Measurements from ENCODE around the gene COL4A5.

DNA sequence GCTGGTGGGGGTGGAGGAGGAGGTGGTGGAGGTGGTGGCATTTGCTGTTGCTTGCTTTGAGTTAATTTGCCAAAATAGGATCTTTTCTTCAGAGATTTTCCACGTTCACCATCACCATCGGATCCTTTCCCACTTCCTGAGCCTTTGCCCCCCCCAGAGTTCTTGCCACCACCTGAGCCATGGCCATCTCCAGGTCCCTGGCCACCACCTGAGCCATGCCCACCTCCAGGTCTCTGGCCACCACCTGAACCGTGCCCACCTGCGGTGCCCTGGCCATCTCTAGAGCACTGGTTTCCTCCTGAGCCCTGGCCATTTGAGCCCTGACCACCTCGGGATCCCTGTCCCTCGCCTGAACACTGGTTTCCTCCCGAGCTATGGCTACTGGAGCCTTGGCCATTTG lies 294.8 kb downstream of the COL4A5 start:
- TF ChIP-seq EZH2 (IDR thresholded peaks at IDR 0.05) (no peak), EZH2phosphoT487 (IDR thresholded peaks at IDR 0.05; ENCODE audit: borderline replicate concordance) (no peak), TCF7L2 (IDR thresholded peaks at IDR 0.05; ENCODE audit: borderline replicate concordance, extremely low read depth, insufficient read depth, insufficient read length) (no peak), POLR2A (IDR thresholded peaks at IDR 0.05; ENCODE audit: borderline replicate concordance, extremely low read depth, insufficient read depth, insufficient read length) (no peak), SP1 (IDR thresholded peaks at IDR 0.05; ENCODE audit: low read depth) (no peak), YY1 (IDR thresholded peaks at IDR 0.05; ENCODE audit: extremely low read depth, insufficient replicate concordance, low read depth, low read length) (no peak)
- TF ChIP-seq, protein P1, sequence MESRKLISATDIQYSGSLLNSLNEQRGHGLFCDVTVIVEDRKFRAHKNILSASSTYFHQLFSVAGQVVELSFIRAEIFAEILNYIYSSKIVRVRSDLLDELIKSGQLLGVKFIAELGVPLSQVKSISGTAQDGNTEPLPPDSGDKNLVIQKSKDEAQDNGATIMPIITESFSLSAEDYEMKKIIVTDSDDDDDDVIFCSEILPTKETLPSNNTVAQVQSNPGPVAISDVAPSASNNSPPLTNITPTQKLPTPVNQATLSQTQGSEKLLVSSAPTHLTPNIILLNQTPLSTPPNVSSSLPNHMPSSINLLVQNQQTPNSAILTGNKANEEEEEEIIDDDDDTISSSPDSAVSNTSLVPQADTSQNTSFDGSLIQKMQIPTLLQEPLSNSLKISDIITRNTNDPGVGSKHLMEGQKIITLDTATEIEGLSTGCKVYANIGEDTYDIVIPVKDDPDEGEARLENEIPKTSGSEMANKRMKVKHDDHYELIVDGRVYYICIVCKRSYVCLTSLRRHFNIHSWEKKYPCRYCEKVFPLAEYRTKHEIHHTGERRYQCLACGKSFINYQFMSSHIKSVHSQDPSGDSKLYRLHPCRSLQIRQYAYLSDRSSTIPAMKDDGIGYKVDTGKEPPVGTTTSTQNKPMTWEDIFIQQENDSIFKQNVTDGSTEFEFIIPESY (IDR thresholded peaks at IDR 0.05; ENCODE audit: extremely low read depth, insufficient replicate concordance, low read length) = no peak
- TF ChIP-seq, protein P2, sequence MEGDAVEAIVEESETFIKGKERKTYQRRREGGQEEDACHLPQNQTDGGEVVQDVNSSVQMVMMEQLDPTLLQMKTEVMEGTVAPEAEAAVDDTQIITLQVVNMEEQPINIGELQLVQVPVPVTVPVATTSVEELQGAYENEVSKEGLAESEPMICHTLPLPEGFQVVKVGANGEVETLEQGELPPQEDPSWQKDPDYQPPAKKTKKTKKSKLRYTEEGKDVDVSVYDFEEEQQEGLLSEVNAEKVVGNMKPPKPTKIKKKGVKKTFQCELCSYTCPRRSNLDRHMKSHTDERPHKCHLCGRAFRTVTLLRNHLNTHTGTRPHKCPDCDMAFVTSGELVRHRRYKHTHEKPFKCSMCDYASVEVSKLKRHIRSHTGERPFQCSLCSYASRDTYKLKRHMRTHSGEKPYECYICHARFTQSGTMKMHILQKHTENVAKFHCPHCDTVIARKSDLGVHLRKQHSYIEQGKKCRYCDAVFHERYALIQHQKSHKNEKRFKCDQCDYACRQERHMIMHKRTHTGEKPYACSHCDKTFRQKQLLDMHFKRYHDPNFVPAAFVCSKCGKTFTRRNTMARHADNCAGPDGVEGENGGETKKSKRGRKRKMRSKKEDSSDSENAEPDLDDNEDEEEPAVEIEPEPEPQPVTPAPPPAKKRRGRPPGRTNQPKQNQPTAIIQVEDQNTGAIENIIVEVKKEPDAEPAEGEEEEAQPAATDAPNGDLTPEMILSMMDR (IDR thresholded peaks at IDR 0.05 in 2 of 3, conservative IDR thresholded peaks at IDR 0.05 in 1 of 3; ENCODE audit: borderline replicate concordance in 1 of 3, insufficient read depth in 1 of 3, low read depth in 2 of 3, low read length in 2 of 3) = no peak
- TF ChIP-seq, protein P3, sequence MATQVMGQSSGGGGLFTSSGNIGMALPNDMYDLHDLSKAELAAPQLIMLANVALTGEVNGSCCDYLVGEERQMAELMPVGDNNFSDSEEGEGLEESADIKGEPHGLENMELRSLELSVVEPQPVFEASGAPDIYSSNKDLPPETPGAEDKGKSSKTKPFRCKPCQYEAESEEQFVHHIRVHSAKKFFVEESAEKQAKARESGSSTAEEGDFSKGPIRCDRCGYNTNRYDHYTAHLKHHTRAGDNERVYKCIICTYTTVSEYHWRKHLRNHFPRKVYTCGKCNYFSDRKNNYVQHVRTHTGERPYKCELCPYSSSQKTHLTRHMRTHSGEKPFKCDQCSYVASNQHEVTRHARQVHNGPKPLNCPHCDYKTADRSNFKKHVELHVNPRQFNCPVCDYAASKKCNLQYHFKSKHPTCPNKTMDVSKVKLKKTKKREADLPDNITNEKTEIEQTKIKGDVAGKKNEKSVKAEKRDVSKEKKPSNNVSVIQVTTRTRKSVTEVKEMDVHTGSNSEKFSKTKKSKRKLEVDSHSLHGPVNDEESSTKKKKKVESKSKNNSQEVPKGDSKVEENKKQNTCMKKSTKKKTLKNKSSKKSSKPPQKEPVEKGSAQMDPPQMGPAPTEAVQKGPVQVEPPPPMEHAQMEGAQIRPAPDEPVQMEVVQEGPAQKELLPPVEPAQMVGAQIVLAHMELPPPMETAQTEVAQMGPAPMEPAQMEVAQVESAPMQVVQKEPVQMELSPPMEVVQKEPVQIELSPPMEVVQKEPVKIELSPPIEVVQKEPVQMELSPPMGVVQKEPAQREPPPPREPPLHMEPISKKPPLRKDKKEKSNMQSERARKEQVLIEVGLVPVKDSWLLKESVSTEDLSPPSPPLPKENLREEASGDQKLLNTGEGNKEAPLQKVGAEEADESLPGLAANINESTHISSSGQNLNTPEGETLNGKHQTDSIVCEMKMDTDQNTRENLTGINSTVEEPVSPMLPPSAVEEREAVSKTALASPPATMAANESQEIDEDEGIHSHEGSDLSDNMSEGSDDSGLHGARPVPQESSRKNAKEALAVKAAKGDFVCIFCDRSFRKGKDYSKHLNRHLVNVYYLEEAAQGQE (IDR thresholded peaks at IDR 0.05; ENCODE audit: low read depth) = no peak
